ENCODE measurements around the gene MTRF1.
A peak's percentile ranks its signal among the peaks of the same experiment; 100 is the strongest.

MTRF1 gene

DNA sequence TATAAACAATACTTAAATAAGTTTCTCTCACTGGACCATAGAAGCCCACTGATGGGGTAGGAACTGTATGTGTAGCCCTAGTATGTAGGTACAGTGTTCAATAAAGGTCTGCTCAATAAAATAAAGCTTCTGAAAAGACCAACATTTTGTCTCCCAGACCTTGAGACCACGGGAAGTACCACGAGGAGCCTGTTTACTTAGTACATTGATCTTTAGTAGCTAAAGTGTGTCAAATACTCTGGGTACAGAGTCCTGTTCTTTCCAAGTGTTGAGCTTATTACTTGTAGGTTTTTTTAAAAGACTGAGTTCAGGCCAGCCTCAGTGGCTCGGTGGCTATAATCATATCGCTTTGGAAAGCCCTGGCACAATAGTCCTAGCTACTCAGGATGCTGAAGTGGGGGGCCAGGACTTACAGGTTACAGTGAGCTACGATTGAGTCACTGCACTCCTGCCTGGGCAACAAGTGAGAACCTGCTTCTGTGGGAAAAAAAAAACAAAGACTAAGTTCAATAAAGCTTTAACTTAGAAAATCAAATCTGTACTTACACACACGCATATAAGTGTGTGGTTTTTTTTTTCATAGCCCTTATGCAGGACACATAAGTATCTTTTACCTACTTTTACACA lies 3.4 kb downstream of the MTRF1 start:
- FAIRE-seq (no peak), DNase-seq (ENCODE audit: insufficient read length, low spot score) (no peak)
- TF ChIP-seq POLR2A (IDR thresholded peaks at IDR 0.05; ENCODE audit: low read depth, low read length) (no peak), TAF1 (IDR thresholded peaks at IDR 0.05; ENCODE audit: low read depth, low read length) (no peak), PAX5 (IDR thresholded peaks at IDR 0.05; ENCODE audit: insufficient read depth, low read length, severe bottlenecking) (no peak), SPI1 (IDR thresholded peaks at IDR 0.05; ENCODE audit: low read depth, low read length) (no peak), POLR2AphosphoS5 (IDR thresholded peaks at IDR 0.05; ENCODE audit: low read depth, low read length) (no peak), POU2F2 (IDR thresholded peaks at IDR 0.05; ENCODE audit: low read depth, low read length) (no peak)

DNA sequence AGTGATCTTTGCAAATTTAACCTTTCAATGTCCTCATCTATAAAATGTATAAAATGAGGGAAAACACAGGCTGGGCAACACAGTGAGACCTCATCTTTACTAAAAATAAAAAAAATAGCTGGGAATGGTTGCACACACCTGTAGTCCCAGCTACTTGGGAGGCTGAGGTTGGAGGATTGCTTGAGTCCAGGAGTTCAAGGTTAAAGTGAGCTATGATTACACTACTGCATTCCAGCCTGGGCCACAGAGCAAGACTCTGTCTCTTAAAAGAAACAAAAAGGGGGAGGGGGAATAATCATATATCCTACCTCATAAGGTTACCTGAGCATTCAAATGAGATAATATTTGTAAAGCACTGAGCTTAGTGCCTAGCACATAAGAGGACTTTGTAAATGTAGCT lies 5.8 kb downstream of the MTRF1 start:
- FAIRE-seq (no peak), DNase-seq (ENCODE audit: insufficient read length, low spot score) (no peak)
- no peak for TF ChIP-seq PAX5 (IDR thresholded peaks at IDR 0.05; ENCODE audit: insufficient read depth, low read length, severe bottlenecking)
- no peak for TF ChIP-seq SPI1 (IDR thresholded peaks at IDR 0.05; ENCODE audit: low read depth, low read length)

DNA sequence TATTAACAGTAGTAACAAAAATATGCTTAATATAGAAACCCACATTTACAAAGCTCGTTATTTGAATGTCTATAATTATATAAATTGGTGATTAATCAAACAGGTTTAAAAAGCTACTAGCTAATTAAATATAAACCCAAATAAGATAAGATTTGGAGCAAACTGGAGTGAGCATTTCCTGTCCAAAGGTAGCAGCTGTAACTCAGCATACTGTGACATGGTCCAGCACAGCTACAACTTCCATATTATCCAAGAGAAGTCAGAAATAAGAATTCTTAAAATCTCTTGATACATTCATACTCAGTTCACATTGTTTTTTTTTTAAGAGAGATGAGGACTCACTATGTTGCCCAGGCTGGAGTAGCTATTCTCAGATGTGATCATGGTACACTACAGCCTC lies 8.5 kb downstream of the MTRF1 start:
- no peak for TF ChIP-seq SPI1 (IDR thresholded peaks at IDR 0.05; ENCODE audit: low read depth, low read length)
- DNase-seq (ENCODE audit: insufficient read length, low spot score) (no peak), FAIRE-seq (no peak)

DNA sequence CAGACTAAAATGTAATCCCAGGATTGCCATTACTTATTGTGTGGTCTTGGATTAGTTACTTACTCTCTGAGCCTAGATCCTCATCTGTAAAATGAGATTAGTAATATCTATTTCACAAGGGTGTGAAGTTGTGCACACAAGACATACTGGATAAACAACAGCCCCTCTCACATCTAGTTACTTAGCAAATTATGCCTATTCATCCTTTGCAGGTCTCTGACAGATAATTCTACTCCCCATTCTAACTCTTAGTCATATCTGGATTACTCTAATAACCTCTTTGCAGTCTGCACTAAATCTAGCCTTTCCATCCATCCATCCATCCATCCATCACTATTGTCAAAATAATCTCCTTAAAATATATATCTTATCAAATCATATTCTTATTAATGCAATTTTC lies 12.4 kb downstream of the MTRF1 start:
- DNase-seq (ENCODE audit: insufficient read length, low spot score) (no peak), FAIRE-seq (no peak)
- TF ChIP-seq TAF1 (IDR thresholded peaks at IDR 0.05; ENCODE audit: low read depth, low read length) (no peak), POLR2AphosphoS5 (IDR thresholded peaks at IDR 0.05; ENCODE audit: low read depth, low read length) (no peak), POLR2A (IDR thresholded peaks at IDR 0.05; ENCODE audit: low read depth, low read length) (no peak), PAX5 (IDR thresholded peaks at IDR 0.05; ENCODE audit: insufficient read depth, low read length, severe bottlenecking) (no peak), POU2F2 (IDR thresholded peaks at IDR 0.05; ENCODE audit: low read depth, low read length) (no peak), SPI1 (IDR thresholded peaks at IDR 0.05; ENCODE audit: low read depth, low read length) (no peak)

- TF ChIP-seq PAX5 (IDR thresholded peaks at IDR 0.05; ENCODE audit: insufficient read depth, low read length, severe bottlenecking) (no peak), POLR2AphosphoS5 (IDR thresholded peaks at IDR 0.05; ENCODE audit: low read depth, low read length) (no peak), POLR2A (IDR thresholded peaks at IDR 0.05; ENCODE audit: low read depth, low read length) (no peak), SPI1 (IDR thresholded peaks at IDR 0.05; ENCODE audit: low read depth, low read length) (no peak), TAF1 (IDR thresholded peaks at IDR 0.05; ENCODE audit: low read depth, low read length) (no peak), POU2F2 (IDR thresholded peaks at IDR 0.05; ENCODE audit: low read depth, low read length) (no peak)
Measured at GRCh38 chr13:41246969-41247680, 16.3 kb downstream of the MTRF1 start.

GRCh38 chr13:41244556-41244955 lies 18.8 kb downstream of the MTRF1 start:
- no peak for DNase-seq (ENCODE audit: insufficient read length, low spot score)
- TF ChIP-seq PAX5 (IDR thresholded peaks at IDR 0.05; ENCODE audit: insufficient read depth, low read length, severe bottlenecking) (no peak), POU2F2 (IDR thresholded peaks at IDR 0.05; ENCODE audit: low read depth, low read length) (no peak), SPI1 (IDR thresholded peaks at IDR 0.05; ENCODE audit: low read depth, low read length) (no peak), POLR2A (IDR thresholded peaks at IDR 0.05; ENCODE audit: low read depth, low read length) (no peak), POLR2AphosphoS5 (IDR thresholded peaks at IDR 0.05; ENCODE audit: low read depth, low read length) (no peak), TAF1 (IDR thresholded peaks at IDR 0.05; ENCODE audit: low read depth, low read length) (no peak)
- no peak for FAIRE-seq

More at GRCh38 chr13:41246969-41247680, 16.3 kb downstream of the MTRF1 start:
- DNase-seq (ENCODE audit: insufficient read length, low spot score) (no peak), FAIRE-seq (no peak)

DNA sequence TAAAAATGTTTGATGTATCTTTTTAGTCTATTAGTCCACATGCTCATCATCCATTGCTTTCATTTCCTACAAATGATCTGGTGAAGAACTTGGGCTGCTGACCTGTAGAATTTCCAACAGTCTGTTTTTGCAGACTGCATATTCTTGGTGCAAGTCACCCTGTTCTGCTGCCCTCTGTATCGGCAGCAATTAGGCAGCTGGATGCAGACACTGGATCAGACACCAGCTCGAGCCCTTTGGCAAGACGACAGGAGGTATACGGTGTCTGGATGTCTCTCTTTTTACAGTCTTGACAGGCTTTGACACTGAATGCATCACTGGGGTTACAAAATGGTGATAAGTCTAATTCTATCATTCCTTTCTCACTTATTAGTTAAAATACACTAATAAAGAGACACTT lies 21.8 kb downstream of the MTRF1 start:
- DNase-seq (ENCODE audit: insufficient read length, low spot score) (no peak), FAIRE-seq (no peak)
- no peak for TF ChIP-seq PAX5 (IDR thresholded peaks at IDR 0.05; ENCODE audit: insufficient read depth, low read length, severe bottlenecking)
- no peak for TF ChIP-seq POLR2AphosphoS5 (IDR thresholded peaks at IDR 0.05; ENCODE audit: low read depth, low read length)
- no peak for TF ChIP-seq POU2F2 (IDR thresholded peaks at IDR 0.05; ENCODE audit: low read depth, low read length)
- TF ChIP-seq POLR2A (IDR thresholded peaks at IDR 0.05; ENCODE audit: low read depth, low read length) = no peak
- no peak for TF ChIP-seq TAF1 (IDR thresholded peaks at IDR 0.05; ENCODE audit: low read depth, low read length)
- TF ChIP-seq SPI1 (IDR thresholded peaks at IDR 0.05; ENCODE audit: low read depth, low read length) = no peak

DNA sequence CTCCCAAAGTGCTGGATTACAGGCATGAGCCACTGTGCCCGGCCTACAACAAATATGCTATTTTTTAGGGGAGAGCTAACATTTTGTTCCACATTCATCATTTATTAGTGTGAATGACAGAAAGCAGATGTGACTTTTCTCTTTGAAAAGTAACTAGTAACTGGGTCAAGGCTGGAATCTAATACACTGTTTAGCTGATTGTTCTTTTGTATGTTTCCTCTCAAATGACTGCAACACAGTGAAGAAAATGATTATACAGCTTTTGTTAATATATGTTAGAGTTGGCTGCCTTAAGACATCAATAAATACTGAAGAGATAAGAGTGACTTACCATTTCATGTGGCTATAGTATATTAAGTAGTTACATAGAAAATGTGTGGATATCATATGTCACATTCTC lies 27.0 kb downstream of the MTRF1 start:
- no peak for DNase-seq (ENCODE audit: insufficient read length, low spot score)
- FAIRE-seq = no peak
- no peak for TF ChIP-seq SPI1 (IDR thresholded peaks at IDR 0.05; ENCODE audit: low read depth, low read length)
- TF ChIP-seq POLR2A (IDR thresholded peaks at IDR 0.05; ENCODE audit: low read depth, low read length) = no peak
- TF ChIP-seq PAX5 (IDR thresholded peaks at IDR 0.05; ENCODE audit: insufficient read depth, low read length, severe bottlenecking) = no peak
- no peak for TF ChIP-seq POU2F2 (IDR thresholded peaks at IDR 0.05; ENCODE audit: low read depth, low read length)
- no peak for TF ChIP-seq TAF1 (IDR thresholded peaks at IDR 0.05; ENCODE audit: low read depth, low read length)
- TF ChIP-seq POLR2AphosphoS5 (IDR thresholded peaks at IDR 0.05; ENCODE audit: low read depth, low read length) = no peak

DNA sequence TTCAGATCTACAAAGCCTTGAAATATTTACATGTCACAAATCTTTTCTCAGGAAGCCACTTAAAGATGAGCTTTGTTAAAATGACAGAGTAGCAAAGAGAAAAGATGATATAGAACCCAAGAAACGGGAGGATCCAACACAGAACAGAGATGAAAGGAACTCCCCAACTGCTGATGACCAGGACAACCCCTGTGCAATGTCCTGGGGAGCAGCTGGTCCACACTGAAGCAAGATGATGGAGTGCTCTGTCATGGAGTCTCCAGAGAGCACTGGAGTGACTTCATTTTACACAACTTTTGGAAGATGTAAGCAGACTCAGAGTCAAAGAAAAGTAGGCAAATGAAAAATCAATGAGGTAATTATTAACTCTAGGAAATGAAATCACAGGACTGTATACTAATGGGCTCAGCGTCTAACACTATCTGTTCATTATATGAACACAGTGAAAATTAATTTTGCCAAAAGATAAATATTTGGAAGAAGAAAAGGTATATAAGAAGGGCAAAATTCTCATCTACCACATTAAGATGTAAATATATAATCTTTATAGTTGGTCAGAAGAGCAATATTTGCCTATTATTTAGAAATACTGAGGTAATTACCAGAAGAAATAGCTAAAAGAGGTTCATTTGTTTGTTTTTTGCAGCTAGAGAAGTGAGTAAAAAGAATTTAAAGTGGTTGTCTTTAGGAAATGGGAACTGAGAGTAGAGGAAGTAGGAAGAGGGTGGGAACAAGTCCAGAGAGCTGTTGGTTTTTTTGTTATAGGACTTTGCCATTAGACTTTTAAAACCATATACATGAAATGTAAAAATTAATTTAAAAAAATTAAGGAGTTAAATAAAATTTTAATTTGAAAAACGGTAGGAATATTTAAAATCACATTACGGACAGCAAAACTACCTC lies 30.5 kb downstream of the MTRF1 start:
- no peak for DNase-seq (ENCODE audit: insufficient read length, low spot score)
- FAIRE-seq = no peak
- TF ChIP-seq POLR2A (IDR thresholded peaks at IDR 0.05; ENCODE audit: low read depth, low read length) = no peak
- peak; percentile 30; the same call in 1 of the 2 replicates for TF ChIP-seq SPI1 (IDR thresholded peaks at IDR 0.05; ENCODE audit: low read depth, low read length)
